Neuronal stem cell (in vitro differentiated cells): ENCODE results near the gene CHST9.

Experiments used
- DNase-seq: peaks from one replicate; pipeline ENCODE4 v3.0.0-alpha.2; 2013; ENCODE audit warnings: low spot score
- H2AFZ ChIP-seq: one replicate; pipeline ENCODE4 v1.6.1; 2013; ENCODE audit warnings: mild to moderate bottlenecking, low read length, inconsistent platforms
- H2AK5ac ChIP-seq: 2 replicates; pipeline ENCODE4 v1.6.1; 2013; ENCODE audit warnings: low read depth, mild to moderate bottlenecking, inconsistent platforms, low read length, moderate library complexity, mixed read lengths
- H2BK120ac ChIP-seq: 2 replicates; pipeline ENCODE4 v1.6.1; 2013; ENCODE audit warnings: low read depth, mild to moderate bottlenecking, inconsistent platforms, low read length, moderate library complexity, mixed read lengths
- H2BK12ac ChIP-seq: one replicate; pipeline ENCODE4 v1.6.1; 2013; ENCODE audit warnings: low read length, inconsistent platforms
- H2BK15ac ChIP-seq: 2 replicates; pipeline ENCODE4 v1.6.1; 2013; ENCODE audit warnings: mild to moderate bottlenecking, low read length, inconsistent platforms, mixed read lengths
- H2BK5ac ChIP-seq: one replicate; pipeline ENCODE4 v1.6.1; 2013; ENCODE audit warnings: inconsistent platforms, mild to moderate bottlenecking, low read length, moderate library complexity
- H3K14ac ChIP-seq: one replicate; pipeline ENCODE4 v1.6.1; 2013; ENCODE audit warnings: low read length, inconsistent platforms
- H3K18ac ChIP-seq: 2 replicates; pipeline ENCODE4 v1.6.1; 2013; ENCODE audit warnings: low read length, inconsistent platforms
- H3K23ac ChIP-seq: 2 replicates; pipeline ENCODE4 v1.6.1; 2013; ENCODE audit warnings: low read depth, mild to moderate bottlenecking, mixed read lengths, low read length, inconsistent platforms; ENCODE audit not compliant: poor library complexity
- H3K27ac ChIP-seq: replicated peaks from 3 replicates; pipeline ENCODE4 v1.5.1; 2013; ENCODE audit warnings: low read length, inconsistent platforms
- H3K27me3 ChIP-seq, 3 experiments: 2 replicates each; pipeline ENCODE4 v1.6.1; 2013; ENCODE audit warnings: low read length in 3 of 3, mild to moderate bottlenecking in 2 of 3, inconsistent platforms in 1 of 3, low read depth in 1 of 3, mixed read lengths in 1 of 3, moderate library complexity in 1 of 3; ENCODE audit not compliant: control insufficient read depth in 3 of 3, insufficient read depth in 3 of 3
- H3K36me3 ChIP-seq, 2 donors: replicated peaks in 1 of 2; 2 replicates each; pipeline ENCODE4 v1.6.1; 2013; ENCODE audit warnings: low read length in 2 of 2; ENCODE audit not compliant: control insufficient read depth in 2 of 2, insufficient read depth in 2 of 2
- H3K4ac ChIP-seq: 2 replicates; pipeline ENCODE4 v1.6.1; 2013; ENCODE audit warnings: inconsistent platforms, mild to moderate bottlenecking, low read length, moderate library complexity
- H3K4me1 ChIP-seq, 2 donors: 1 replicate in 1 of 2; 2 replicates in 1 of 2; pipeline ENCODE4 v1.6.1; 2013; ENCODE audit warnings: low read length in 2 of 2, low read depth in 1 of 2; ENCODE audit not compliant: control insufficient read depth in 2 of 2, insufficient read depth in 1 of 2
- H3K4me2 ChIP-seq: one replicate; pipeline ENCODE4 v1.6.1; 2013; ENCODE audit warnings: mild to moderate bottlenecking, low read length, inconsistent platforms; ENCODE audit not compliant: insufficient read depth, poor library complexity, severe bottlenecking
- H3K4me3 ChIP-seq, 2 donors: 2 replicates each; pipeline ENCODE4 v1.5.1; 2013; ENCODE audit warnings: low read length in 2 of 2, mild to moderate bottlenecking in 2 of 2, inconsistent platforms in 1 of 2, moderate library complexity in 1 of 2
- H3K79me1 ChIP-seq: one replicate; pipeline ENCODE4 v1.6.1; 2013; ENCODE audit warnings: low read depth, mild to moderate bottlenecking, inconsistent platforms, low read length, moderate library complexity
- H3K9ac ChIP-seq: one replicate; pipeline ENCODE4 v1.6.1; 2013; ENCODE audit warnings: mild to moderate bottlenecking, low read depth, low read length, inconsistent platforms; ENCODE audit not compliant: poor library complexity
- H3K9me3 ChIP-seq, 2 donors: replicated peaks in 1 of 2; 2 replicates each; pipeline versions ENCODE3 to v1.6.1; 2013; ENCODE audit warnings: low read length in 2 of 2, mild to moderate bottlenecking in 2 of 2, inconsistent platforms in 1 of 2, low read depth in 1 of 2, mixed read lengths in 1 of 2, moderate library complexity in 1 of 2; ENCODE audit not compliant: control insufficient read depth in 2 of 2, insufficient read depth in 1 of 2
- H4K8ac ChIP-seq: one replicate; pipeline ENCODE4 v1.6.1; 2013; ENCODE audit warnings: low read depth, mild to moderate bottlenecking, inconsistent platforms, low read length, moderate library complexity
- H4K91ac ChIP-seq: one replicate; pipeline ENCODE4 v1.6.1; 2013; ENCODE audit warnings: low read length, low read depth, mild to moderate bottlenecking, inconsistent platforms; ENCODE audit not compliant: poor library complexity
- WGBS, 2 donors: extraction: QIAGEN DNeasy Blood & Tissue Kit; methylation state at CpG; one replicate each; pipeline ENCODE4 v1.1.7; 2013; ENCODE audit warnings: missing lambda C conversion rate in 2 of 2, mixed read lengths in 1 of 2; ENCODE audit not compliant: insufficient read length in 2 of 2, insufficient replicate concordance in 1 of 2; ENCODE audit errors: extremely low coverage in 2 of 2; 5-methylcytosine and 5-hydroxymethylcytosine counted together

The CHST9 gene

DNA sequence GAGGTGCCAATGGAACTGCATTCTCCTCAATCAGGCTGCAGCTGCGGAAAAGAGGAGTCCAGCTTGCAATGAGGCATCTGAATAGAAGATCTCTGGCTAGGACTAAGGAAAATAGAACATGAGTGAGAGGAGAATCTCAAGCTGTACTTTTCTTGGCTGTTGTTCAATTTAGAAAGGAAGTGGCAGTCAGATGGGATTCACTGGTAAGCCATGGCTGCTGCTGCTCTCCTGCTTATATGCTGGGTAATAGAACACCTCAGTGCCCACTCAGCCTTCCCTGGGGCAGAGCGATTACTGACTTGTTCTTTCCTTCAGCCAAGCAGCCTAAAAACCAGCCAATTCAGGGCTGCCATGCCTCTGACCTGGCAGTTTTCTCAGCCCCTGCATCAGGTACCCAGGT, 17.6 kb upstream of the CHST9 start:
- H3K36me3 ChIP-seq, result no peaks in the 10 kb centered on the region
- H3K4me3 ChIP-seq, result no peak overlapping the region
- no peak overlapping the region for H4K8ac ChIP-seq
- no peak overlapping the region for H2BK5ac ChIP-seq
- no peak overlapping the region for H2AFZ ChIP-seq
- H3K4me2 ChIP-seq, result no peak overlapping the region
- H2BK120ac ChIP-seq, result no peak overlapping the region
- H3K79me1 ChIP-seq, result no peaks in the 10 kb centered on the region
- no CpG with 5 or more reads among the region's 2 CpGs for WGBS, 2 donors
- no peak overlapping the region for H3K9ac ChIP-seq
- no peak overlapping the region for H4K91ac ChIP-seq
- H3K27ac ChIP-seq, result no peak overlapping the region
- no peaks in the 10 kb centered on the region for H3K4me1 ChIP-seq
- H2BK12ac ChIP-seq, result no peak overlapping the region
- no peak for DNase-seq
- H3K4ac ChIP-seq, result no peak overlapping the region
- H3K23ac ChIP-seq, result no peak overlapping the region
- no peaks in the 10 kb centered on the region for H3K9me3 ChIP-seq
- no peak overlapping the region for H2BK15ac ChIP-seq
- no peak overlapping the region for H2AK5ac ChIP-seq
- peaks cover 0 to 6% (median 0%) of the 10 kb centered on the region in 3 experiments for H3K27me3 ChIP-seq
- no peak overlapping the region for H3K18ac ChIP-seq
- H3K14ac ChIP-seq, result no peak overlapping the region

DNA sequence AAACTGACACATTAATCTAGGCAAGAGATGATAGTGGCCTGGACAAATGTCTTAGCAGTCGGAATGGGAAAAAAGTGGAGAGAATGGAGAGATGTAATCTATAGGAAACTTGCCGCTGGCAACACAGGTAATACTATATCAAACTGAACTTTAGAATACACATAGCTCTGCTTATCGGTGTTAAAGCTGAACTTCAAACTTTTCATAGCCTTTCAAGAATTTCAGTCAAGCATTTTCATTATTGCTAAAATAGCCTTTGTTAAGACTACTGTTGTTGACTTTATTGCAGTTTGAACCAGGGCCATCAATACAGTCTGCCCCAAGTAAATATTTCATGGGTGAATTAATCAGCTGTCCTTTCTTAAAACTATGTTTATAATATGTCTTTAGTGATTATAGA, 12.9 kb upstream of the CHST9 start:
- H3K4me1 ChIP-seq, result no peaks in the 10 kb centered on the region
- H3K4ac ChIP-seq, result no peak overlapping the region
- H3K79me1 ChIP-seq, result no peaks in the 10 kb centered on the region
- no peak overlapping the region for H2AFZ ChIP-seq
- H2BK5ac ChIP-seq, result no peak overlapping the region
- H3K4me2 ChIP-seq, result no peak overlapping the region
- no peak overlapping the region for H2BK120ac ChIP-seq
- no peak overlapping the region for H2BK15ac ChIP-seq
- H3K23ac ChIP-seq, result no peak overlapping the region
- H3K18ac ChIP-seq, result no peak overlapping the region
- no peak for DNase-seq
- no CpG with 5 or more reads among the region's 3 CpGs for WGBS, 2 donors
- no peaks in the 10 kb centered on the region for H3K36me3 ChIP-seq
- H3K27me3 ChIP-seq, result no peaks in the 10 kb centered on the region
- no peak overlapping the region for H3K4me3 ChIP-seq
- no peak overlapping the region for H2BK12ac ChIP-seq
- no peak overlapping the region for H3K14ac ChIP-seq
- H3K9me3 ChIP-seq, result no peaks in the 10 kb centered on the region
- no peak overlapping the region for H2AK5ac ChIP-seq
- no peak overlapping the region for H3K9ac ChIP-seq
- no peak overlapping the region for H3K27ac ChIP-seq
- no peak overlapping the region for H4K8ac ChIP-seq
- no peak overlapping the region for H4K91ac ChIP-seq

DNA sequence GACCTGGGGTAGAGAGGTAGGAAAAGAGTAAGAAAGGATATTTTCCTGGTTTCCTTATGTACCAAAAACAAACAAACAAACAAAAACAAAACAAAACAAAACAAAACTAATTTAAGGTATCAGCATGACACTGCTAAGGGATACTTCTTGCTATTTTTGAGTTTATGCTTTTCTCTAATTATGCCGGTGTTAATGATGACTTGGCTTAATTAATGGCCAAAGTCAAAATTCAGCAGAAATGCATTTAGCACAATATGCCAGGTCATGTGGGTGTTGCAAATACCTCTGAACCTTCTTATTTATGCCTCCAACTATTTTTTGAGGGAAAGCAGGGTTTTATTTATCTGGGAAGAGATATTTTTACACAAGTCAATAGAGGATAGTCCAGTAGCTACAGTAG, 3.2 kb upstream of the CHST9 start:
- no CpG with 5 or more reads among the region's 1 CpG for WGBS, 2 donors
- Histone ChIP-seq H3K4me2 (no peak overlapping the region), H2BK15ac (no peak overlapping the region), H3K4ac (no peak overlapping the region), H3K79me1 (no peaks in the 10 kb centered on the region), H4K8ac (no peak overlapping the region), H3K18ac (no peak overlapping the region), H2BK5ac (no peak overlapping the region), H2BK12ac (no peak overlapping the region), H3K27me3 (peaks cover 0 to 57% (median 11%) of the 10 kb centered on the region in 3 experiments), H3K9ac (no peak overlapping the region), H3K4me1 (peaks cover 5% of the 10 kb centered on the region in 2 donors), H2AK5ac (no peak overlapping the region), H2AFZ (no peak overlapping the region), H3K9me3 (no peaks in the 10 kb centered on the region), H4K91ac (no peak overlapping the region), H3K23ac (no peak overlapping the region), H3K4me3 (no peak overlapping the region), H2BK120ac (no peak overlapping the region), H3K14ac (no peak overlapping the region), H3K36me3 (no peaks in the 10 kb centered on the region), H3K27ac (no peak overlapping the region)
- no peak for DNase-seq

DNA sequence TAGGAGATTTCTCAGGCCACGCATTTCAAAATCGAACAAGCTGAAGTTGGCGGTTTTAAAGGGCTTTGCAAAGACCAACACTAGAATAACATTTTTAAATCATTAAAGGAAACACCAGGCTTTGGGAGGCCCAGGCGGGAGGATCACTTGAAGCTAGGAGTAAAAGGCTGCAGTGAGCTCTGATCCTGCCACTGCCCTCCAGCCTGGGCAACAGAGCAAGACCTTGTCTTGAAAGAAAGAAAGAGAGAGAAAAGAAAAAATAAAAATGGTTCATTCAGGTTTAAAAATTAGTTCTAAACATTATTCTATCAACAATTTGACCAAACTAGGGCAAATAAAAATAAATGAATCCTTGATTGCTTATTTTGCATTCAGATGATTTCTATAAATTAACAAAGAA, 789 bp upstream of the CHST9 start:
- Histone ChIP-seq H3K79me1 (no peaks in the 10 kb centered on the region), H3K9ac (no peak overlapping the region), H3K4me3 (no peak overlapping the region), H4K8ac (no peak overlapping the region), H2AK5ac (no peak overlapping the region), H3K4me1 (peaks cover 5% of the 10 kb centered on the region in 2 donors), H4K91ac (no peak overlapping the region), H2BK15ac (no peak overlapping the region), H2AFZ (peak overlapping the region; percentile 92), H3K4ac (no peak overlapping the region), H3K18ac (no peak overlapping the region), H2BK5ac (no peak overlapping the region), H3K23ac (no peak overlapping the region), H2BK120ac (no peak overlapping the region), H3K9me3 (no peaks in the 10 kb centered on the region), H3K27me3 (peaks cover 0 to 81% (median 11%) of the 10 kb centered on the region in 3 experiments), H3K27ac (no peak overlapping the region), H2BK12ac (no peak overlapping the region), H3K36me3 (no peaks in the 10 kb centered on the region), H3K4me2 (no peak overlapping the region), H3K14ac (no peak overlapping the region)
- no CpG with 5 or more reads among the region's 4 CpGs for WGBS, 2 donors
- no peak for DNase-seq
